ENCODE results near the gene RNF135. TPM values are rescaled to one million over a fixed set of nuclear protein-coding genes. Genes with fewer than 3 reads are reported as not detected.

The RNF135 gene
- polyA plus RNA-seq, 1 of the 3 experiments (the other 2 are of a cell fraction) = not detected

- TF ChIP-seq POLR2AphosphoS5 (IDR thresholded peaks at IDR 0.05; ENCODE audit: low read depth, low read length) (no peak), TAF1 (IDR thresholded peaks at IDR 0.05; ENCODE audit: borderline replicate concordance, low read depth, low read length) (no peak), TEAD4 (IDR thresholded peaks at IDR 0.05; ENCODE audit: borderline replicate concordance, insufficient read depth) (no peak), GABPA (IDR thresholded peaks at IDR 0.05; ENCODE audit: low read depth) (no peak), RXRA (IDR thresholded peaks at IDR 0.05; ENCODE audit: borderline replicate concordance, low read depth) (no peak), USF2 (IDR thresholded peaks at IDR 0.05; ENCODE audit: borderline replicate concordance, low read depth, low read length) (no peak)
Observed at GRCh38 chr17:30981531-30982519, 11.0 kb downstream of the RNF135 start.

GRCh38 chr17:30982855-30983254 is 12.0 kb downstream of the RNF135 start:
- no peak overlapping the region for H3K9ac ChIP-seq
- H3K4me1 ChIP-seq (ENCODE audit: control insufficient read depth in 1 of 2, insufficient read depth in 2 of 2, low read depth in 1 of 2, low read length in 1 of 2) = no peaks in the 10 kb centered on the region
- H3K4me2 ChIP-seq = no peak overlapping the region
- H2AFZ ChIP-seq (ENCODE audit: low read depth) = no peak overlapping the region
- DNase-seq = no peak
- no peaks in the 10 kb centered on the region for H3K36me3 ChIP-seq (replicated peaks in 1 of 2; ENCODE audit: control insufficient read depth in 1 of 2, insufficient read depth in 2 of 2, low read length in 1 of 2)
- H3K79me2 ChIP-seq (ENCODE audit: insufficient read depth) = no peaks in the 10 kb centered on the region
- no peaks in the 10 kb centered on the region for H3F3A ChIP-seq (replicated peaks; ENCODE audit: insufficient read depth)
- H3K4me3 ChIP-seq (ENCODE audit: low read depth in 2 of 2, low read length in 1 of 2) = no peak overlapping the region
- ChIA-PET POLR2A (interaction anchor here (0.6 kb wide), 1 partner anchor 24 kb away, joined by 4 read pairs; no protein-coding TSS in a partner anchor), CTCF (no interaction called here)
- no peak overlapping the region for H3K27ac ChIP-seq (ENCODE audit: low read depth in 2 of 2, low read length in 1 of 2)
- 45% methylated on average over 1 of the region's 1 CpG for WGBS (ENCODE audit: low lambda C conversion rate)
- no peaks in the 10 kb centered on the region for H3K9me3 ChIP-seq
- H3K9me2 ChIP-seq = no peaks in the 10 kb centered on the region
- H3K27me3 ChIP-seq (ENCODE audit: insufficient read depth) = no peaks in the 10 kb centered on the region; the same call in 1 of the 2 replicates
- no peaks in the 10 kb centered on the region for H4K20me1 ChIP-seq (ENCODE audit: insufficient read depth)
- TF ChIP-seq YY1 (IDR thresholded peaks at IDR 0.05; ENCODE audit: low read depth) = no peak
- no peak for TF ChIP-seq FOSL2 (IDR thresholded peaks at IDR 0.05; ENCODE audit: borderline replicate concordance, low read depth)
- TF ChIP-seq FOXJ3 (CRISPR knock-in tag; IDR thresholded peaks at IDR 0.05) = no peak
- TF ChIP-seq JUND (IDR thresholded peaks at IDR 0.05) = no peak
- no peak for TF ChIP-seq RAD21 (IDR thresholded peaks at IDR 0.05; ENCODE audit: low read length)

More at GRCh38 chr17:30981531-30982519, 11.0 kb downstream of the RNF135 start:
- Histone ChIP-seq H3K9me3 (no peaks in the 10 kb centered on the region), H3K9ac (no peak overlapping the region), H3F3A (replicated peaks; ENCODE audit: insufficient read depth) (no peaks in the 10 kb centered on the region), H2AFZ (ENCODE audit: low read depth) (no peak overlapping the region), H3K36me3 (replicated peaks in 1 of 2; ENCODE audit: control insufficient read depth in 1 of 2, insufficient read depth in 2 of 2, low read length in 1 of 2) (no peaks in the 10 kb centered on the region), H4K20me1 (ENCODE audit: insufficient read depth) (no peaks in the 10 kb centered on the region), H3K4me3 (ENCODE audit: low read depth in 2 of 2, low read length in 1 of 2) (no peak overlapping the region), H3K79me2 (ENCODE audit: insufficient read depth) (no peaks in the 10 kb centered on the region), H3K4me1 (ENCODE audit: control insufficient read depth in 1 of 2, insufficient read depth in 2 of 2, low read depth in 1 of 2, low read length in 1 of 2) (no peaks in the 10 kb centered on the region), H3K9me2 (no peaks in the 10 kb centered on the region), H3K27ac (ENCODE audit: low read depth in 2 of 2, low read length in 1 of 2) (no peak overlapping the region), H3K4me2 (no peak overlapping the region), H3K27me3 (ENCODE audit: insufficient read depth) (no peaks in the 10 kb centered on the region; the same call in 1 of the 2 replicates)
- DNase-seq = no peak
- POLR2A ChIA-PET = no interaction called here
- CTCF ChIA-PET = no interaction called here
- WGBS (ENCODE audit: low lambda C conversion rate) = 63% methylated on average over 8 of the region's 8 CpGs

All from SK-N-SH (cell line).